Lower leg skin (tissue), 4 donors: ENCODE results near the gene LMF1. TPM values are rescaled to one million over a fixed set of nuclear protein-coding genes. Genes with fewer than 3 reads are reported as not detected.
"Not testable (repeated sequence)": the region's sequence is repeated elsewhere in the genome, so short reads cannot be mapped to it uniquely, and the experiment has no call there.

ENCODE experiments used
- DNase-seq, 2 donors: peaks; one replicate each; pipeline ENCODE4 v3.0.0-alpha.2; 2019; ENCODE audit warnings: low spot score in 2 of 2
- H3K4me3 ChIP-seq: fragments of 200-600 bp; sonication (generic); 2 replicates; pipeline ENCODE4 v1.5.1; 2017; ENCODE audit warnings: mild to moderate bottlenecking, low read depth; ENCODE audit not compliant: poor library complexity, severe bottlenecking
- CTCF ChIP-seq, 3 donors: fragments of 450-650 bp; IDR thresholded peaks; one replicate each; pipeline ENCODE4 v1.5.1; 2016; ENCODE audit warnings: antibody characterized with exemption in 3 of 3, mild to moderate bottlenecking in 3 of 3, moderate library complexity in 2 of 3
- POLR2A ChIP-seq, 2 donors: fragments of 450-650 bp; IDR thresholded peaks; one replicate each; pipeline ENCODE4 v1.6.1; 2016 to 2017; ENCODE audit warnings: antibody characterized with exemption in 2 of 2, mild to moderate bottlenecking in 1 of 2, moderate library complexity in 1 of 2
- WGBS, 2 donors: methylation state at CpG; one replicate each; pipeline ENCODE4 v1.1.5; 2018; 5-methylcytosine and 5-hydroxymethylcytosine counted together
- intact Hi-C: fragments of 100-400 bp; cut with DNase I; formaldehyde crosslinking; loops from one replicate; pipeline ENCODE4 v1.15.0; 2023; ENCODE audit warnings: low total_unique reads
- total RNA-seq, 4 donors: library from RNA; depleted of rRNA; stranded (reverse); fragments of >200 nt; gene quantifications; one replicate each; pipeline ENCODE4 v1.1.0, GENCODE V29; 2016

The LMF1 gene
- total RNA-seq, 4 donors from 2014 or later: 31.3 to 68.3 (median 50.3) TPM

- intact Hi-C loops: no loop called here
- no peak for DNase-seq
- H3K4me3 ChIP-seq: no peak overlapping the region
- TF ChIP-seq CTCF (IDR thresholded peaks at IDR 0.05) (no peak), POLR2A (IDR thresholded peaks at IDR 0.05) (no peak)
- WGBS, 2 donors: 81 to 88% methylated on average over 17 to 18 of the region's 21 CpGs
These were observed 148.4 kb downstream of the LMF1 start for GRCh38 chr16:822174-822908.

DNA sequence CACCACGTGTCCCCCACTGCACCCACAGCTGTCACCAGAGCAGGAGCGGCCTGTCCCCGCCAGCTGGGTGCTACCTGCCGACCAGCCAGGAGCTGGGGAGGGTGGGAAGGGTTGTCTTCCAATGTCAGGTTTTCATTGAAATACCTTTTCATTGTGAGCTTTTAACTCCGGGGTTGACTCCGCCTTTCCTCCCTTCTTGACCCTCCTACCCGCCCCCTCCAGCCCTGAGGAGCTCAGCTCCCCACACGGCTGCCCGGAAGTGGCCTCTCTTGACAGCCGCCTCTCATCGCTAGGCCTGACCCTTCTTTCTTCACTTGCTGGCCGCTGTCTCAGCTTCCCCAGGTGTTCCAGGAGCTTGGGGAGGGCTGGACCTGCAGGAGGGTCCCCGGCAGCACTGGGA lies 149.0 kb downstream of the LMF1 start:
- no peak overlapping the region for H3K4me3 ChIP-seq
- no peak for DNase-seq
- intact Hi-C loops: no loop called here
- TF ChIP-seq POLR2A (IDR thresholded peaks at IDR 0.05) (no peak), CTCF (IDR thresholded peaks at IDR 0.05) (no peak)
- 63 to 74% methylated on average over 13 of the region's 13 CpGs for whole genome bisulfite sequencing, 2 donors

DNA sequence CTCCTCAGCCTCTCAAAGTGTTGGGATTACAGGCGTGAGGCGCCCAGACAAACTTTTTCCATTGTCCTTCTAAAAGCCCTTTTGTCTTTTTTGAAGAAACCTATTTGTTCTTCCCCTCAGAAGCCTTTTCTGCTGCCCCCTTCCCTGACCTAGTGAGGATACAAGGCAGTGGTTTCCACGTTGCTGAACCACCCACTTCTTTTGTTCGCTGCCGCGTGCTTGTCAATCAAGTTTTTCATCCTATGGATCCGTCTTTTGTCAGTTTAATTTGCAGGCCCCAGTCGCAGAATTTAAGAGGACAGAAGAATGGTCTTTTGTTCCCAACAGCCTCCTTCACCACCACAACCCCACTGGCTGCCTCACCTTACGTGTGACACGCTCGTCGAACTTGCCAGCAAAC lies 150.0 kb downstream of the LMF1 start:
- TF ChIP-seq CTCF (IDR thresholded peaks at IDR 0.05): no peak
- TF ChIP-seq POLR2A (IDR thresholded peaks at IDR 0.05): no peak
- 70 to 79% methylated on average over 12 of the region's 12 CpGs for WGBS, 2 donors
- no peak overlapping the region for H3K4me3 ChIP-seq
- intact Hi-C loops: no loop called here
- no peak for DNase-seq

DNA sequence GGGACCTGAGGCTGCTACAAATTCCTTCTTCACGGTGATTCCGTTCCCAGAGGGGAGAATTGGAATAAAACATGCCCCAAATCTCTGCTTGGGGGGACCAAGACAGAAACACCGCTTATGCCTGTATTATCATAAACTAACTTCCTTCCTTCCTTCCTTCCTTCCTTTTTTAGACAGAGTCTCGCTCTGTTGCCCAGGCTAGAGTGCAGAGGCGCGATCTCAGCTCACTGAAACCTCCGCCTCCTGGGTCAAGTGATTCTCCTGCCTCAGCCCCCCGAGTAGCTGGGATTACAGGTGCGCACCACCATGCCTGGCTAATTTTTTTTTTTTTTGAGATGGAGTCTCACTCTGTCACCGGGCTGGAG lies 150.8 kb downstream of the LMF1 start:
- WGBS, 2 donors: 68% methylated on average over 10 of the region's 10 CpGs
- intact Hi-C loops, DNase-seq, H3K4me3 ChIP-seq: not testable (repeated sequence)

- H3K4me3 ChIP-seq: no peak overlapping the region
- TF ChIP-seq CTCF (IDR thresholded peaks at IDR 0.05) (no peak), POLR2A (IDR thresholded peaks at IDR 0.05) (no peak)
- intact Hi-C loops: no loop called here
- DNase-seq: no peak
- 63 to 70% methylated on average over 23 of the region's 23 CpGs for WGBS, 2 donors
These were observed 151.3 kb downstream of the LMF1 start for GRCh38 chr16:819336-820043.

DNA sequence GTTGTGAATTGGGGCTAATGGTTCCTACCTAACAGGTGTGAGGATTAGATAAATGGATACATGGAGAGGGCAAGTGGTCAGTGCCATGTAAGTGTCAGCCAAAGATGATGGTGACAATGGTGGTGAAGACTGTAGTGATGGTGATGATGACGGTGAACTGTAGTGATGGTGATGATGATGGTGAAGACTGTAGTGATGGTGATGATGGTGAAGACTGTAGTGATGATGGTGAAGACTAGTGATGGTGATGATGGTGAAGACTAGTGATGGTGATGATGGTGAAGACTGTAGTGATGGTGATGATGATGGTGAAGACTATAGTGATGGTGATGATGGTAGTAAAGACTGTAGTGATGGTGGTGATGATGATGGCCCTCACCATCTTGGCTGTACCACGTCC lies 152.2 kb downstream of the LMF1 start:
- DNase-seq: no peak
- 68 to 78% methylated on average over 2 of the region's 2 CpGs for WGBS, 2 donors
- TF ChIP-seq POLR2A (IDR thresholded peaks at IDR 0.05) (no peak), CTCF (IDR thresholded peaks at IDR 0.05) (no peak)
- intact Hi-C loops: no loop called here
- no peak overlapping the region for H3K4me3 ChIP-seq
